Mucosa of descending colon (tissue), 3 donors: ENCODE results near the gene ZFC3H1. TPM values are rescaled to one million over a fixed set of nuclear protein-coding genes. Genes with fewer than 3 reads are reported as not detected.

Experiments used
- ATAC-seq: fragments of 200-7000 bp; cut with Tn5 transposase; one replicate; pipeline ENCODE4 v1.9.1; 2020; ENCODE audit warnings: mild to moderate bottlenecking, moderate library complexity
- DNase-seq, 3 donors: peaks; one replicate each; pipeline ENCODE4 v3.0.0-alpha.2; 2020
- H3K36me3 ChIP-seq: fragments of 200-600 bp; one replicate; pipeline ENCODE4 v1.8.0; 2021; ENCODE audit warnings: low read depth, mild to moderate bottlenecking
- H3K4me1 ChIP-seq: fragments of 200-600 bp; one replicate; pipeline ENCODE4 v1.8.0; 2021; ENCODE audit warnings: low read depth, mild to moderate bottlenecking
- H3K4me3 ChIP-seq: fragments of 200-600 bp; one replicate; pipeline ENCODE4 v1.8.0; 2021; ENCODE audit warnings: mild to moderate bottlenecking
- H3K9me3 ChIP-seq: fragments of 200-600 bp; one replicate; pipeline ENCODE4 v1.8.0; 2021; ENCODE audit warnings: mild to moderate bottlenecking
- CTCF ChIP-seq: fragments of 200-600 bp; IDR thresholded peaks from one replicate; pipeline ENCODE4 v1.8.0; 2022; ENCODE audit warnings: antibody characterized with exemption, mild to moderate bottlenecking
- intact Hi-C, 2 donors: fragments of 100-400 bp; cut with DNase I in 1 of 2; cut with micrococcal nuclease in 1 of 2; formaldehyde crosslinking; loops; one replicate each; pipeline versions ENCODE4 v1.11.0 to v1.11.1; 2022; cut with DNase I, micrococcal nuclease
- total RNA-seq, 3 donors: library from RNA; stranded (reverse); fragmentation: NEBNext Ultra II Directional in 2 of 3; extraction: Animal tissue kit (Norgen Biotek cat#: 25700) in 2 of 3; gene quantifications; one replicate each; pipeline versions ENCODE4 v1.2.1 to v1.2.4, GENCODE V29; 2021 to 2023
- donor health status: DM: no; HTN: no; CAD: no; lungs with moderate emphysema.
- donor health status: DM: no; HTN: no; CAD: no.
- donor health status: DM: no; HTN: yes; CAD: no.

ZFC3H1 gene
- total RNA-seq, 3 donors from 2014 or later = 49.0 to 64.1 (median 57.0) TPM

GRCh38 chr12:71641390-71641789, 22.3 kb downstream of the ZFC3H1 start:
- no peak for DNase-seq
- H3K9me3 ChIP-seq = no peaks in the 10 kb centered on the region
- intact Hi-C loops = no loop called here
- no peak for TF ChIP-seq CTCF
- H3K4me3 ChIP-seq = no peak overlapping the region
- H3K36me3 ChIP-seq = peaks cover 6% of the 10 kb centered on the region
- ATAC-seq = no peak
- no peaks in the 10 kb centered on the region for H3K4me1 ChIP-seq

- H3K4me3 ChIP-seq = no peak overlapping the region
- no peak for TF ChIP-seq CTCF
- peaks cover 6% of the 10 kb centered on the region for H3K36me3 ChIP-seq
- DNase-seq = no peak
- intact Hi-C loops = no loop called here
- no peaks in the 10 kb centered on the region for H3K9me3 ChIP-seq
- no peak for ATAC-seq
- H3K4me1 ChIP-seq = no peaks in the 10 kb centered on the region
Measured at GRCh38 chr12:71640316-71640715, 23.3 kb downstream of the ZFC3H1 start.

GRCh38 chr12:71639341-71639760, 24.3 kb downstream of the ZFC3H1 start:
- intact Hi-C loops = loop anchor here in 1 of 2 donors (10.0 kb wide), 1 partner anchor 225 kb away; no protein-coding TSS in a partner anchor
- Histone ChIP-seq H3K4me1 (no peaks in the 10 kb centered on the region), H3K9me3 (no peaks in the 10 kb centered on the region), H3K4me3 (no peak overlapping the region), H3K36me3 (peaks cover 6% of the 10 kb centered on the region)
- no peak for TF ChIP-seq CTCF
- ATAC-seq = peak; percentile 40
- no peak for DNase-seq

- Histone ChIP-seq H3K36me3 (peaks cover under 1% of the 10 kb centered on the region), H3K9me3 (no peaks in the 10 kb centered on the region), H3K4me3 (no peak overlapping the region), H3K4me1 (no peaks in the 10 kb centered on the region)
- TF ChIP-seq CTCF = no peak
- DNase-seq = no peak
- intact Hi-C loops = loop anchor here in 1 of 2 donors (10.0 kb wide), 1 partner anchor 224 kb away; no protein-coding TSS in a partner anchor
- no peak for ATAC-seq
Measured at GRCh38 chr12:71638499-71638898, 25.1 kb downstream of the ZFC3H1 start.

GRCh38 chr12:71636704-71637115, 26.9 kb downstream of the ZFC3H1 start:
- H3K9me3 ChIP-seq = no peaks in the 10 kb centered on the region
- H3K4me1 ChIP-seq = no peaks in the 10 kb centered on the region
- TF ChIP-seq CTCF = no peak
- H3K36me3 ChIP-seq = peaks cover 13% of the 10 kb centered on the region
- H3K4me3 ChIP-seq = no peak overlapping the region
- intact Hi-C loops = loop anchor here in 1 of 2 donors (10.0 kb wide), 1 partner anchor 222 kb away; no protein-coding TSS in a partner anchor
- ATAC-seq = peak; percentile 73
- DNase-seq = peak in 1 of 3 donors; percentile 32
